ENCODE measurements around the gene ITGB1. TPM values are rescaled to one million over a fixed set of nuclear protein-coding genes. Genes with fewer than 3 reads are reported as not detected.

The ITGB1 gene
- total RNA-seq, 1 experiment from 2014 or later, result 317 TPM

GRCh38 chr10:32963096-32963495, 5.1 kb upstream of the ITGB1 start:
- no peaks in the 10 kb centered on the region for H3K36me3 Mint-ChIP-seq
- no peak for ATAC-seq

GRCh38 chr10:32962521-32962920, 4.5 kb upstream of the ITGB1 start:
- POLR2A ChIA-PET, result no interaction called here
- DNase-seq (ENCODE audit: low spot score), result no peak
- peaks cover 8% of the 10 kb centered on the region for H3K9me3 Mint-ChIP-seq
- peak overlapping the region; percentile 41 for H3K4me3 Mint-ChIP-seq
- ATAC-seq, result no peak
- peaks cover 53% of the 10 kb centered on the region for H3K4me1 Mint-ChIP-seq
- no peaks in the 10 kb centered on the region for H3K27me3 Mint-ChIP-seq (ENCODE audit: low read depth)
- H3K27ac Mint-ChIP-seq, result peak overlapping the region; percentile 97
- CTCF ChIA-PET, result interaction anchor here (0.9 to 1.3 kb wide), 3 partner anchors 44 to 104 kb away, joined by 3 to 6 read pairs (median 4); no protein-coding TSS in a partner anchor
- no peaks in the 10 kb centered on the region for H3K36me3 Mint-ChIP-seq
- TF ChIP-seq TP53 (CRISPR knock-in tag; IDR thresholded peaks at IDR 0.05) (no peak), MYBL2 (CRISPR knock-in tag; IDR thresholded peaks at IDR 0.05) (no peak), E2F5 (CRISPR knock-in tag; IDR thresholded peaks at IDR 0.05) (no peak), NFATC4 (CRISPR knock-in tag; IDR thresholded peaks at IDR 0.05) (no peak), ATF3 (CRISPR knock-in tag; conservative IDR thresholded peaks at IDR 0.05) (no peak), CREM (CRISPR knock-in tag; IDR thresholded peaks at IDR 0.05) (no peak), EMX1 (CRISPR knock-in tag; IDR thresholded peaks at IDR 0.05) (no peak), SOX15 (CRISPR knock-in tag; IDR thresholded peaks at IDR 0.05) (no peak), OVOL2 (CRISPR knock-in tag; IDR thresholded peaks at IDR 0.05; ENCODE audit: borderline replicate concordance) (no peak), ZNF512 (CRISPR knock-in tag; IDR thresholded peaks at IDR 0.05; ENCODE audit: borderline replicate concordance) (no peak), NR1H2 (CRISPR knock-in tag; IDR thresholded peaks at IDR 0.05) (no peak), FOXP1 (CRISPR knock-in tag; IDR thresholded peaks at IDR 0.05; ENCODE audit: borderline replicate concordance) (no peak), TEAD4 (CRISPR knock-in tag; IDR thresholded peaks at IDR 0.05) (no peak), USF1 (CRISPR knock-in tag; IDR thresholded peaks at IDR 0.05) (no peak), ATF1 (CRISPR knock-in tag; IDR thresholded peaks at IDR 0.05) (no peak)

More at GRCh38 chr10:32963096-32963495, 5.1 kb upstream of the ITGB1 start:
- POLR2A ChIA-PET, result no interaction called here
- TF ChIP-seq FOXP4 (CRISPR knock-in tag; IDR thresholded peaks at IDR 0.05), result no peak
- no peak for TF ChIP-seq ERG (CRISPR knock-in tag; IDR thresholded peaks at IDR 0.05)
- no peak for TF ChIP-seq SMAD4 (CRISPR knock-in tag; IDR thresholded peaks at IDR 0.05)
- no peak for TF ChIP-seq CREB1 (CRISPR knock-in tag; IDR thresholded peaks at IDR 0.05)
- no peak for TF ChIP-seq TEAD4 (CRISPR knock-in tag; IDR thresholded peaks at IDR 0.05)
- no peak for TF ChIP-seq OVOL2 (CRISPR knock-in tag; IDR thresholded peaks at IDR 0.05; ENCODE audit: borderline replicate concordance)
- no peak for TF ChIP-seq STAT6 (CRISPR knock-in tag; conservative IDR thresholded peaks at IDR 0.05; ENCODE audit: low read depth)
- TF ChIP-seq FOXP1 (CRISPR knock-in tag; IDR thresholded peaks at IDR 0.05; ENCODE audit: borderline replicate concordance), result no peak
- TF ChIP-seq FOXK1 (CRISPR knock-in tag; IDR thresholded peaks at IDR 0.05), result no peak
- no peak for DNase-seq (ENCODE audit: low spot score)
- peak overlapping the region; percentile 94 for H3K27ac Mint-ChIP-seq
- CTCF ChIA-PET, result interaction anchor here (0.7 kb wide), 1 partner anchor 27 kb away, joined by 3 read pairs; no protein-coding TSS in a partner anchor
- H3K9me3 Mint-ChIP-seq, result peaks cover 11% of the 10 kb centered on the region
- no peaks in the 10 kb centered on the region for H3K27me3 Mint-ChIP-seq (ENCODE audit: low read depth)
- H3K4me1 Mint-ChIP-seq, result peaks cover 53% of the 10 kb centered on the region
- peak overlapping the region; percentile 11; the same call in 1 of the 2 replicates for H3K4me3 Mint-ChIP-seq

All from WTC11 (cell line).